Spleen (tissue), 11 donors: Measurements from ENCODE around the gene TFE3. TPM values are rescaled to one million over a fixed set of nuclear protein-coding genes. Genes with fewer than 3 reads are reported as not detected.

Experiments
- DNase-seq: peaks from one replicate; pipeline ENCODE4 v3.0.0-alpha.2; 2020
- H3K27ac ChIP-seq, 8 donors: fragments of 200-600 bp; sonication (generic) in 7 of 8; 1 replicate in 4 of 8; 2 replicates in 4 of 8; pipeline versions ENCODE4 v1.5.0 to v1.8.0; 2016 to 2021; ENCODE audit warnings: inconsistent platforms in 4 of 8, mild to moderate bottlenecking in 4 of 8, moderate library complexity in 1 of 8
- H3K27me3 ChIP-seq, 7 donors: fragments of 200-600 bp; sonication (generic) in 6 of 7; replicated peaks in 1 of 7; 1 replicate in 4 of 7; 2 replicates in 3 of 7; pipeline versions ENCODE4 v1.5.0 to v1.8.0; 2016 to 2021; ENCODE audit warnings: inconsistent platforms in 3 of 7, mild to moderate bottlenecking in 1 of 7
- H3K36me3 ChIP-seq, 6 donors: fragments of 200-600 bp; sonication (generic) in 5 of 6; 1 replicate in 4 of 6; 2 replicates in 2 of 6; pipeline versions ENCODE4 v1.5.0 to v1.8.0; 2016 to 2021; ENCODE audit warnings: inconsistent platforms in 2 of 6
- H3K4me1 ChIP-seq, 6 donors: fragments of 200-600 bp; sonication (generic) in 5 of 6; 1 replicate in 3 of 6; 2 replicates in 3 of 6; pipeline versions ENCODE4 v1.5.0 to v1.8.0; 2016 to 2021; ENCODE audit warnings: inconsistent platforms in 3 of 6
- H3K4me3 ChIP-seq, 8 donors: fragments of 200-600 bp; sonication (generic) in 7 of 8; 1 replicate in 4 of 8; 2 replicates in 4 of 8; pipeline versions ENCODE4 v1.5.0 to v1.8.0; 2016 to 2021; ENCODE audit warnings: inconsistent platforms in 4 of 8, mild to moderate bottlenecking in 4 of 8, moderate library complexity in 2 of 8
- H3K9me3 ChIP-seq, 8 donors: fragments of 200-600 bp; sonication (generic) in 7 of 8; 1 replicate in 4 of 8; 2 replicates in 4 of 8; pipeline versions ENCODE4 v1.5.0 to v1.8.0; 2016 to 2021; ENCODE audit warnings: inconsistent platforms in 4 of 8
- CTCF ChIP-seq, 11 experiments: fragments of 200-600 bp in 7 of 11; fragments of 450-650 bp in 4 of 11; sonication (generic) in 4 of 11; IDR thresholded peaks in 8 of 11; conservative IDR thresholded peaks in 3 of 11; 1 replicate in 7 of 11; 2 replicates in 4 of 11; pipeline versions ENCODE4 v1.4.0 to v1.8.0; 2016 to 2021; ENCODE audit warnings: antibody characterized with exemption in 11 of 11, inconsistent platforms in 4 of 11, mild to moderate bottlenecking in 1 of 11
- POLR2A ChIP-seq, 3 donors: fragments of 450-650 bp; IDR thresholded peaks; one replicate each; pipeline ENCODE4 v1.5.1; 2017; ENCODE audit warnings: antibody characterized with exemption in 3 of 3, mild to moderate bottlenecking in 1 of 3
- POLR2AphosphoS5 ChIP-seq, 3 donors: sonication (generic); formaldehyde crosslinking; IDR thresholded peaks; one replicate each; pipeline ENCODE4 v1.5.1; 2017; ENCODE audit warnings: antibody characterized with exemption in 3 of 3
- WGBS, 5 donors: extraction: QIAGEN DNeasy Blood & Tissue Kit in 3 of 5; methylation state at CpG; one replicate each; pipeline versions ENCODE4 v1.1.5 to v1.1.7; 2013 to 2018; 5-methylcytosine and 5-hydroxymethylcytosine counted together
- intact Hi-C: fragments of 100-400 bp; cut with DNase I; formaldehyde crosslinking; loops from one replicate; pipeline ENCODE4 v1.15.0; 2023; ENCODE audit warnings: low total_unique reads
- polyA plus RNA-seq, 3 donors: library from polyadenylated mRNA; stranded (reverse); fragments of 200-250 nt; gene quantifications; one replicate each; pipeline ENCODE4 v1.2.1, GENCODE V29; 2013
- total RNA-seq, 7 donors: library from RNA; depleted of rRNA in 3 of 7; stranded (reverse); fragments of >200 nt in 3 of 7; fragmentation: NEBNext Ultra II Directional in 4 of 7; extraction: Animal tissue kit (Norgen Biotek cat#: 25700) in 4 of 7; gene quantifications; one replicate each; pipeline versions ENCODE4 v1.1.0 to v1.2.1, GENCODE V29; 2016 to 2021
- donor health status: healthy with polysubstance abuse.
- donor health status: DM: no; HTN: no; CAD: no; lungs with moderate emphysema.
- donor health status: DM: no; HTN: no; CAD: no.
- donor health status: Bipolar disorder and iron deficiency.
- donor health status: healthy.
- donor health status: DM: no; HTN: no; CAD: no.
- donor health status: DM: yes; HTN: yes; CAD: no.

The TFE3 gene
- total and polyA plus RNA-seq, 10 donors = 16.0 to 79.1 (median 55.5) TPM

GRCh38 chrX:49059201-49059600 is 16.0 kb upstream of the TFE3 start:
- intact Hi-C loops = no loop called here
- H3K27me3 ChIP-seq = no peaks in the 10 kb centered on the region
- peaks cover 0 to 21% (median 0%) of the 10 kb centered on the region in 6 donors for H3K36me3 ChIP-seq
- no peak for DNase-seq
- TF ChIP-seq POLR2A (IDR thresholded peaks at IDR 0.05) (no peak), CTCF (IDR thresholded peaks at IDR 0.05 in 8 of 11, conservative IDR thresholded peaks at IDR 0.05 in 3 of 11) (no peak), POLR2AphosphoS5 (IDR thresholded peaks at IDR 0.05) (no peak)
- H3K4me1 ChIP-seq = peaks cover 0 to 10% (median 0%) of the 10 kb centered on the region in 6 donors
- H3K9me3 ChIP-seq = no peaks in the 10 kb centered on the region
- WGBS, 5 donors = 56 to 65% (median 60%) methylated on average over 2 to 6 of the region's 6 CpGs
- H3K27ac ChIP-seq = peak overlapping the region in 4 of 8 donors; percentile 11 to 46 (median 30)
- H3K4me3 ChIP-seq = no peak overlapping the region

DNA sequence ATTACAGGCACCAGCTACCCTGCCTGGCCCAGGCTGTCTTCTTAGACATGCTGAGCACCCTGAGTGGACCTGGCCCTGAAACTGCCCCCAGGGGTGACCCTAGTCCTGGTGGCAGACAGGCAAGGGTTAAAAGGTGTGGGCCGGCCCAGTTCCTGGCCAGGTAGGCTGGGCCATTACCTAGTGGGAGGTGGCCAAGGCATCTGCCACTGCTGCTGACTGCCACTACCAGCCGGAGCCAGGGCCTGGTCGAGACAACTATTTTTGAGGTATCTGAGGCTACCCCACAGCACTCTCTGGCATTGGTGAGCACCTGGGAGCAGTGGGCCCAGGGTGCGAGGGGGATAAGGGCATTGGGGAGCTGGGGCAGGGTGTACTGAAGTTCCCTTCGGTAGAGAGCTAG is 15.6 kb upstream of the TFE3 start, which contains the start of gene CCDC120:
Gene CCDC120, plus strand, starts transcription at position 206 of the 400 bp plus-strand sequence. CDS start 3,043 bp downstream, outside the sequence.
- Histone ChIP-seq H3K27me3 (no peaks in the 10 kb centered on the region), H3K9me3 (no peaks in the 10 kb centered on the region), H3K27ac (peak within 1 kb of the TSS in 4 of 8 donors; percentile 11 to 46 (median 30)), H3K4me1 (peaks cover 0 to 14% (median 0%) of the 10 kb centered on the region in 6 donors), H3K36me3 (peaks cover 0 to 17% (median 0%) of the 10 kb centered on the region in 6 donors), H3K4me3 (no peak within 1 kb of the TSS)
- no peak for DNase-seq
- WGBS, 5 donors = 60 to 79% (median 71%) methylated on average over 1 to 5 of the region's 5 CpGs
- intact Hi-C loops = no loop called here
- no peak for TF ChIP-seq CTCF (IDR thresholded peaks at IDR 0.05 in 8 of 11, conservative IDR thresholded peaks at IDR 0.05 in 3 of 11)
- TF ChIP-seq POLR2AphosphoS5 (IDR thresholded peaks at IDR 0.05) = no peak

GRCh38 chrX:49054073-49054762 is 11.1 kb upstream of the TFE3 start:
- TF ChIP-seq POLR2A (IDR thresholded peaks at IDR 0.05) = no peak
- H3K27me3 ChIP-seq = no peaks in the 10 kb centered on the region
- WGBS, 5 donors = 71 to 88% (median 86%) methylated on average over 5 of the region's 5 CpGs
- H3K36me3 ChIP-seq = no peaks in the 10 kb centered on the region
- H3K9me3 ChIP-seq = no peaks in the 10 kb centered on the region
- peak overlapping the region in 7 of 8 donors; percentile 86 to 95 (median 90) for H3K27ac ChIP-seq
- DNase-seq = no peak
- H3K4me3 ChIP-seq = peak overlapping the region in 7 of 8 donors; percentile 25 to 79 (median 50)
- intact Hi-C loops = no loop called here
- peaks cover 0 to 15% (median 0%) of the 10 kb centered on the region in 6 donors for H3K4me1 ChIP-seq

GRCh38 chrX:49053223-49054072 is 10.3 kb upstream of the TFE3 start:
- 1 to 43% (median 3%) methylated on average over 16 to 76 of the region's 79 CpGs for WGBS, 5 donors
- peaks cover 0 to 15% (median 0%) of the 10 kb centered on the region in 6 donors for H3K4me1 ChIP-seq
- no peaks in the 10 kb centered on the region for H3K27me3 ChIP-seq
- peak; percentile 89 for DNase-seq
- peak overlapping the region; percentile 82 to 95 (median 90) for H3K27ac ChIP-seq
- intact Hi-C loops = no loop called here
- H3K9me3 ChIP-seq = no peaks in the 10 kb centered on the region
- peak overlapping the region; percentile 25 to 79 (median 50) for H3K4me3 ChIP-seq
- H3K36me3 ChIP-seq = no peaks in the 10 kb centered on the region
- TF ChIP-seq POLR2AphosphoS5 (IDR thresholded peaks at IDR 0.05) (peak; percentile 59 to 81 (median 68)), CTCF (IDR thresholded peaks at IDR 0.05 in 8 of 11, conservative IDR thresholded peaks at IDR 0.05 in 3 of 11) (no peak)
